ENCODE results near the gene RILP.

Gene RILP

DNA sequence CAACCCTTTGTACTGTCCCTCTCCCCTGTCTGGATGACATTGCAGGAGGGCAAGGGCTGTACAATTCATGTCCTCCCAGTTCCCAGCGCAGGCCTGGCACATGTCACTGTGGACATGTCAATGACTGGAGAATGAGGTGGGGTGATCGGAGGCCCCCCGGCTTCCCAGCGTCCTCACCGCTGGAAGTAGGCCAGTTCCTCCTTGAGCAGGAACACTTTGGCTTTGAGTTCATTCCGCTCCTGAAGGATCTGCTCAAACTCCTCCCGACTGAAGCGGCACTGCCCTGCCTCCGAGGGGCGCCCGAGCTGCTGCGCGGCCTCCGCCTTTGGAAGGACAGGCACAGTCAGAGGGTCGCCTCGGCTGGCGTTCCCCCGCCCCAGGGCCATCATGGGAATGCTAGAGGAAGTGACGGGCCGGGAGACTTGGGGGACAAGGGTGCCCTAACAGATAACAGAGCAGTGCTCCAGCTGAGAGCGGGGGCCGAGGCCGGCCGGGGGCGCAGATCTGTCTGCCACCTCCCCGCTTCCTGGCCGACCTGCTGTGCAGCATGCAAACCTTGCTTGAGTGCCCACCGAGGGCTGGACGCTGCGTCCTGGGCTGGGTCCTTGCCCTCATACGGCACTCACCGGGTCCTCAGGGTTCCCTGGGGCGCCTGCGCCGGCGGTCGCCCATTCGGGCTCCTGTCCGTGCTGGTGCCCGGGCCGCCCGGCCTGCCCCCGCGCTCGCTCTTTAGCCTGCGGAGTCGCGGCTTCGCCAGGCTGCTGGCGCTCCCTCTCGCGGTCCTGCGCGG lies 1.3 kb downstream of the RILP start:
- peak in 1 of 2 experiments; percentile 55 for DNase-seq

- no peak for DNase-seq
These were observed 1.9 kb downstream of the RILP start for GRCh38 chr17:1647802-1648171.

DNA sequence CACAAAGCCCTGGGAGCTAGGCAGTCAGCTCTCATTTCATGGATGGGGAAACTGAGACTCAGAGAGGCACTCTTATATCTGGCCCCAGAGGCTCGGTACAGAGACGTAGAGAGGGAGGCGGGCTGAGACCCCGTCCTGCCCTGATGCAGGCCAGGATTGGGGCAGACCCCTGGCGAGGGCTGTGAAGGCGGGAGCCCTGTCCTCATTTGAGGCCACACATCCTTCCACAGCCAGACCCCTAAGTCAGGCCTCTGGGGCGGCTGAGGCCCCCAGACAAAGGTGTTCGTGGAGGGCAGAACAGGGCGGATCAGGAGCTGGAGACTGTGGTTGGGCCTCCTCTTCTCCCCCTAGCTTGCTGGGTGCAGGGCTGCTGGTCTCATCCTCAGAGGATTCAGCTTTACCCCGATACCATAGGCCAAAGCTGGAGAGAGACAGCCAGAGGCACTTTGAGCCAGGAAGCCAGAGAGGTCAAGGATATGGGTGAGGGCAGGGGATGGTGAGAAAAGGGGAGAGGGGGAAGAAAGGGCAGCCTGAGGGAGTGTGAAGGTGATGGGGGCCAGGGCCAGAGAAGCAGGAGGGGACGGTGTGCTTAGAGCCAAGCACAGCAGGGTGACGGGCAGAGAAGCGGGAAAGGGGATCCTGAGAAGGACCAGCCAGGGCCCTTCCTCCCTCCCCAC lies 3.3 kb downstream of the RILP start:
- DNase-seq: no peak

GRCh38 chr17:1645207-1646171 lies 4.2 kb downstream of the RILP start, which contains the start of gene SCARF1:
Gene SCARF1, minus strand, starts transcription at chr17:1645732. Its CDS starts 35 bp downstream, at chr17:1645697.
- DNase-seq: no peak

DNA sequence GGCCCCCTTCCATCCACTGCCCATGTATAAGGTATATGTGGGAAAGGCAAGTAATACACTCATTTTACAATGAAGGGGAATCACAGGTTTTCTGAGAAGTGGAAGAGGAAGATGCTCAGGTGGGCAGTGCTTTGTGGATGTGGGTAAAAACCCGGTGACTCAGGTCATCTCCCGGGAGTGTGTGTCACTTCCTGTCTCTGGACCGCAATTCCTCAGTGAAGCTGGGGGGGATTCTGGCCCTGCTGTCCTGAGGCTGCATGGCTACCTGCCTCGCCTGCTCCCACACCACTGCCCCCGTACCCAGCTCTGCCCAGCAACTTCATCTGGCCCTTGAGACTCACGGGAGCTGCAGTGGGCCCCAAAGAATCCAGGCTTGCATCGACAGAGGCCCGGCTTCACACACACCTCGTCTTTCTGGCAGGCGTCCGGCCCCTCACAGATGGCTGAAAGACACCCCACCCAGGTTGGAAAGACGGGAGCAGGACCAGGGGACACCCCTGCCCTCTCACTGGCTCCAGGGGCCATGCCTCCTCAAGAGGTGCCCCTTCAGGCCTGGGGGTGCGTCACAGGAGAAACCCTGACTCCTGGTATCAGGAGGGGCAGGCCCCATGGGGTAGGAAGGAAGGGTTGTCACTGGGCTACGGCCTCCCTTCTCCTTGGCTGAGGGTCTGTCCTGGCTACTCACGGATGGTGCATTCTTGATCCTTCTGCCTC lies 5.0 kb downstream of the RILP start:
- DNase-seq: no peak

GRCh38 chr17:1643999-1644492 lies 5.6 kb downstream of the RILP start:
- no peak for DNase-seq

GRCh38 chr17:1643293-1643998 lies 6.2 kb downstream of the RILP start:
- DNase-seq: no peak

DNA sequence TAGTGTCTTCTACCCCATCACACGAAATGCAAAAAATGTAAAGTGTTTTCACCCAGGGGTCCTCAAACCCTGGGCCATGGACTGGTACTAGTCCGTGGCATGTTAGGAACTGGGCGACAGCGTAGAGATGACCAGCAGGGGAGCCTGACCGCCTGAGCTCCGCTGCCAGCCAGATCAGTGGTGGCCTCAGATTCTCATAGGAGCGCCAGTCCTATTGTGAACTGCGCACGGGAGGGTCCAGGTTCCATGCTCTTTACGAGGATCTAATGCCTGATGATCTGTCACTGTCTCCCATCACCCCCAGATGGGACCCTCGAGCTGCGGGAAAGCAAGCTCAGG lies 8.6 kb downstream of the RILP start:
- DNase-seq: no peak

DNA sequence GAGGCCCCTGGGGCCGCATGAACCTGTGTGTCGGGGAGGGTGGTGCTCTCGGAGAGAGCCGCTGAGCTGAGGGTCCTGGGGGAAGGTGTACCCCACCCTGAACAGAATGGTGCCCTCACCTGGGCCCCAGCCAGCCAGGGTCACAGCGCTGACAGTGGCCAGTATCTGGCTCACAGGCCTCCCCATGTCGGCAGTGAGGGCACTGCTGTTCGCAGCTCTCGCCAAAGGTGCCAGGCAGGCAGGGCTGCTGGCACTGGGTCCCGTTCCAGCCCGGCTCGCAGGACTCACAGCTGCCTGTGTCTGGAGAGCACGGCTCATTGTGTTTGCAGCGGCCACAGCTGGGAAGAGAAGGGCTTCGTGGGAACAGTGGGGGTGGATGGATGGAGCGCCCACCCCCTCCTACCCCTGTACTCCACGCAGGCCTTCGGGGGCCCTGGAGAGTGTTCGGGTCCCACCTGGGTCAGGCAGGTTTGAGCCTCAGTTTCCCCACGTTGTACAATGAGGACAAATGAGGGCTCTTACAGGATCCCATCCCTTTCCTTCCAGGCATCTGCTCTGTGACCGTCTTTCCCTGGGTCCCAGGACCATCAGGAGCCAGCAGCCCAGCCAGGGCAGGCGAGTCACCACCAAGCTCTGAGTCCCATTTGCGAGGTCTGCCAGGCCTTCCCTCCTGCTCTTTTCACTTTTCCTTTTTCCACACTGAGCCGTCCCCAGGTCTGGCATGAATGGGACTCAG lies 9.2 kb downstream of the RILP start:
- no peak for DNase-seq

DNA sequence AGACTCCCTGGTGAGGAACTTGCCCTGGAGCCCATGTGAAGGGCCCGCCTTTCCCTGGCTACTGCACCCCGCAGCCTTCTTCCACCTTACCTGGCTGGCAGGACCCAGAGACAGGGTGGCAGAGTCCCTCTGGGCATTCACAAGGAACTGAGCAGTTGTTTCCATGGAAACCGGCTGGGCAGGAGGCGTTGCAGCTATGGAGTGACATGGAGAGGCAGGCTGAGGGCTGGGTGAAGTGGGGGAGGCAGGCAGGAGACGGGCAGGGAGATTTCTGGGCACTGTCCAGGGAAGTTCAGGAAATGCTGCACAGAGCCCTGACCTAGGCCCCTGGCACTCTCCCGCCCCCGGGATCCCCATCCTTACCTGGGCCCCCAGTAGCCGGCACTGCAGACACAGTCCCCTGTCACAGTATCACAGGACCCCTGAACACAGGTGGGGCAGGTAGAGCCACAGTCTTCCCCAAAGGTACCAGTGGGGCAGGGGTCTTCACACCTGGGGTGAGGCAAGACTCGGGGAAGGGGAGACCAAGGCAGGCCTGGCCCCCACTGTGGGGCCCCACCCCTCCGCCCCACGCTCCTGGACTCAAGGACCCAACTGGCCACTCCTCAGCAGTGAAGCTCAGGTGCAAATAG lies 10.0 kb downstream of the RILP start:
- no peak for DNase-seq

DNA sequence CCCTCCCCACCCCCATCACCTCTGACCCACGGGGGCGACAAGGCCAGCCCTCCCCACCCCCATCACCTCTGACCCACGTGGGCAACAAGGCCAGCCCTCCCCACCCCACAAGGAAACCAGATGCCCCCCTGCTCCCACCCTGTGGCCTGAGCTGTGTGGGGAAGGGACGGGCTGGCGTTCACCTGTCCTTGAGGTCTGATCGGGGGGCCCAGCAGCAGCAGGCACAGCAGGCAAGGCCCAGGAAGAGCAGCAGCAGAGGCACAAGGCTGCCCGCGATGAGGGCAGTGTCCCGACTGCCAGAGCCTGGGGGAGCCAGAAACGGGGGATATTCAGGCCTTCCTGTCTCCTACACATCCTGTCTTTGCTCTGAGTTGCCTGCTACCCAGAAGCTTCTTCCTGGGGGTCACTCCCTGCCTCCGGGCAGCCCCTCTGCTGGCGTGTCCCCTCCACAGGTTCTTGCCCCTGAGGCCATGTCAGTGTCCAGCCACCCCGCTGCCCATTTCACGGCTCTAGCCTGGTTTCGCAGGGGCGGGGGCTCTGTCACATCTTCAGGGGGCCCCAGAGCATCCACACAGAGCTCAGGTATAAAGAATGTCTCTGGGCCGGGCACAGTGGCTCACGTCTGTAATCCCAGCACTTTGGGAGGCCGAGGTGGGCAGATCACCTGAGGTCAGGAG lies 10.9 kb downstream of the RILP start:
- DNase-seq: no peak

DNA sequence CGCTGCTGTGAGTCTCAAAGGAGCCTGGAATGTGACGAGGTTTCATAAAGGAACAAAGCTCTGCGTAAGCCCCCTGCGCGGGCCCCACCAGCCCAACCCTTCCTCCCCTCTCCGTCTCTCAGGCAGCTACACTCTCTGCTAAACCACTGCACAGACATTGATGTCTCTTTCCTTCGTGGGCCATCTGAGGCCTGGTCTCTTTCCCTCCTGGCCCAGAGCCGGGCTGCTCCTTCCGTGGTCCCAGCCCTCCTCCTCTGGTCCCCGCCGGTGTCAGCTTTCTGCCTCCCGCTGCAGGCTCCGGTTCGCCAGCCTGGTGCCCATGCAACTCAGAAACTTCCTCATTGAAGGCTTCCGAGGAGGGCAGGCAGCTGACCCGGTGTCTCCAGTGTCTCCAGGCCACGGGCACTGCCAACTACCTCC lies 11.5 kb downstream of the RILP start:
- no peak for DNase-seq

DNA sequence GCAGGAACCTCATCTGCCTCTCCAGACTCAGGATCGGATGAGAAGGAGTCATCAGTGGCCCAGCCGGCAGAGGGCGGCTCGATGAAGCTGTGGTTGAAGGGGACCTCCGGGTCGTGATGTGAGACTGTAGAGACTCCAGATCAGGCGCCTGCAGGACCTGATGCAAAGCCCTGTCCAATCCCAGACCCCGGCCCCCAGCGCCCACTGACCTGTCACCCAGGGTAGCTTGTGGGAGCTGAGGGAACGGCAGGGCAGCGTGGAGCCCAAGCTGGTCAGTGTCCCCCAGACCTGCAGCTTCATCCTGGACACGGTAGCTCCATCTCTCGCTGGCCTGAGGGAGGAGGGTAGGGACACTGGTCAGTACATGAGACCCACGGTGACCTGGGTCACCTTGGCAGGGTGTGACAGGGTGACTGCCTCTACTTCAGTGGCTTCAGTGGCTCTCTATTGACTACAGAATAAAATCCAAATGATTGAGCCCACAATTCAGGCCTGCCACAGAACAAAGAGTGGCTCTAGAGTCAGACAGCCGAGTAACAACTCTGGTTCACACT lies 12.9 kb downstream of the RILP start:
- no peak for DNase-seq

DNA sequence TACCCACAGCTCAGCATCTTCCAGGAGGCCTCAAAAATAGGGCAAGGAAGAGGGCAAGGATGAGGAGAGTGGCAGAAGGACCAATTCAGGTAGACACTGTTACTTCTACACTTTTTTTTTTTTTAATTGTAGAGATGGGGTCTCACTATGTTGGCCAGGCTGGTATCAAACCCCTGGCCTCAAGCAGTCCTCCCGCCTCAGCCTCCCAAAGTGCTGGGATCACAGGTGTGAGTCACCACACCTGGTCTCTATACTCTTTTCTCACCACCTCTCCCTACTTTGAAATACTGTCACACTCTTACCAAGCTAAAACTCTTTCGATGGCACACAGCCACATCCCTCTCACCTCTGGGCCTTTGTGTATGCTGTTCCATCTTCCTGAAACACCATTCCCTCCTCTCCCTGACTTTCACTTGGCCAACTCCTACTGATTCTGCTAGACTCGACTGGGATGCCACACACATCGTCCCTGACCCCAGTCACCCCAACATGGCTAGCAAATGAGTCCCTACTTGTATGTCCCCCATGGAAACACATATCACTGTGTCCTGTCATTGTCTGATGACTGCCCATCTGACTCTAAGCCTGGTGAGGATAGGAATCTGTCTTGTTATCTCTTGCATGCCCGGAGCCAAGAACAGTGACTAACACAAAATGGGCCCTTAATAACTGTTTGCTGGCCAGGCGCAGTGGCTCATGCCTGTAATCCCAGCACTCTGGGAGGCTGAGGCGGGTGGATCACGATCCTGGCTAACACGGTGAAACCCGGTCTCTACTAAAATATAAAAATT lies 13.8 kb downstream of the RILP start:
- no peak for DNase-seq

- DNase-seq: no peak
These were observed 14.6 kb downstream of the RILP start for GRCh38 chr17:1634841-1635650.

GRCh38 chr17:1630662-1631061 lies 19.0 kb downstream of the RILP start:
- DNase-seq: no peak

- DNase-seq: no peak
These were observed 20.0 kb downstream of the RILP start for GRCh38 chr17:1629504-1630310.

Measured in cerebellar nuclear complex (tissue), 1 donor.